ENCODE data around the gene WNK2.

DNA sequence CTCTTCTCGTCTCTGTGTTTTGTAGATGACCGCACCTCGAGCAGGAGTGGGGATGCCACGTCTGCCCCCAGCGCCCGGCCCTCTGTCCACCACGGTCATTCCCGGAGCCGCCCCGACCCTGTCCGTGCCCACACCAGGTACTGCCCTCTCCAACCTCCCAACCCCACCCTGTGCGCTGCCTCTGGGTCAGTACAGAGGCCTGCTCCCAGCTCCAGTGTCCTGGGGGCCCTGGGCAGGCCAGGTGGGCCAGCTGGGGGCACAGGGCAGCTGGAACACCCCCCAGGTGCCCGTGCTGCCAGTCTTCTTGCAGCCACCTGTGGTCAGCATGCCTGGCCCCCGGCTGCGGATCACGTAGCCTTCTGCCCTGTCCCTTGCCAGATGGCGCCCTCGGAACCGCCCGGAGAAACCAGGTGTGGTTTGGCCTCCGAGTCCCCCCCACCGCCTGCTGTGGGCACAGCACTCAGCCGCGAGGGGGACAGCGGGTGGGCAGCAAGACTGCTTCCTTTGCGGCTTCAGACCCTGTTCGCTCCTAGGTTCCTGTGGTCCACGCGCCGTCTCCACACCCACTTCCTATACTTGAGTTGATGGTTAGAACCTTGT, 133.7 kb downstream of the WNK2 start:
- TF ChIP-seq EZH2 (IDR thresholded peaks at IDR 0.05) (no peak), CTCF (IDR thresholded peaks at IDR 0.05) (no peak), EZH2phosphoT487 (IDR thresholded peaks at IDR 0.05) (no peak)

Measured in neural progenitor cell (in vitro differentiated cells).